T-helper 2 cell treated with Interferon-gamma antibody and Interleukin-4, amounts not matched to agents 100 ng/mL and 5 ng/mL, for 36 hours (primary cell): ENCODE measurements around the gene MAMSTR. TPM values are rescaled to one million over a fixed set of nuclear protein-coding genes. Genes with fewer than 3 reads are reported as not detected.

ENCODE experiments used
- intact Hi-C: fragments of 100-400 bp; cut with micrococcal nuclease; formaldehyde crosslinking; loops from one replicate; pipeline ENCODE4 v1.15.1; 2023
- total RNA-seq: library from RNA; stranded (reverse); gene quantifications from 2 replicates; pipeline ENCODE4 v1.2.3, GENCODE V29; 2022

Gene MAMSTR
- total RNA-seq, 1 donor from 2014 or later = 1.00 TPM

DNA sequence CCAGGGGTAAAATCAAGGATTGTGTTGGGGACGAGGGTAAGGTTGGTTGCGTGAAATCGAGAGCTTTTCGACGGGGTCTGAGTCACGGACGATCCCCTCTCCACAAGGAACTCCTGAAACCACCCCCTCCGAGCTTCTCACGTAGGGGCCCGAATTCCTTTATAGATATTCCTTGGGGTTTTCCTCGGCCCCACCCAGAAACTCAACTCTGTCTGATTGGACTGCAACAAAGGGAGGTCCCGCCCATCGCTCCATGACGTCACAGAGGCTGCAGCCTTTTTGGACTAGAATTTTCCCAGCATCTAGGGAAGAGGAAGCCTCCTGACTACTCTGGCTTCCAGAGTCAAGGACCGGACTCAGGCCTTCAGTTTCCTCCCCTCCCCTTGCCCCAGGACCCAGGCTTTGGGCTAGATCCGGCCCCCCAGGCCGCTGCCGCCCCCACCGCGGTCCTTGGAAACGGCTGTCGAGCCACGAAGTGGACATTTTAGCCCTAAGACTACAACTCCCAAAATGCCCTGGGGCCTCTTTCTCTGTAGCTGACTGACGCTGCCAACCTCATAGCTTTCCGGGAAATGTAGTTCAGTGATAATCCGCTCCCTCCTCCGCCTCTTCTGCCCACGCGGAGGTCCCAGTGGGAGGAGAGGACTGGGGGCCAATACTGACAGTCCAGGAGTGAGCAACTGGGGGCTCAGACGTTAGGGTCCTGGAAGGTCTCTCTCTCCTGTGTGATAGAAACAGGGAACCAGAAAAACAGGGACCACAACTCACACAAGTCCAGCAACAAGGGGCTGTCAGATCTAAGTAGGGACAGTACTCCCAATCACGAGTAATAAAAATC lies 27.4 kb upstream of the MAMSTR start, which contains the start of gene IZUMO1:
Gene IZUMO1, minus strand, starts transcription at position 172 of the 838 bp plus-strand sequence. CDS start 1,050 bp downstream, outside the sequence.
- intact Hi-C loops = loop anchor here (1.0 kb wide), 1 partner anchor 33 kb away; no protein-coding TSS in a partner anchor

DNA sequence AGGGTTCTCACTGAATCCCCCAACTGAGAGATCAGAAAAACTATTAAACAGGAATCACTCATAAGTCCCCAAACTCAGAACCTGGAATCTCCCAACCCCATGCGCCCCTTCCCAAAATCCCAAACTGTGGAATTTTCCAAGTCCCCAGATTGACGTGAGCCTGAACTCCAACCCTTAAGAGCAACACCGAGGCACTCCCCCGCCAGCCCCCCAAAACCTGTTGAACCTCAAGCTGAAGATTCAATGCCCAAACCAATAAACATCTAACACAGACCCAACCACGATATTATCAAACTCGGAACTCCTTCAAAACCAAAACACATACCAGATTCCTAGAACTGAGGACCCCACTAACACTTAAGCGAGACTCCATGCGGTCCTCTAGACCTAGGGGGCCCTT lies 26.6 kb upstream of the MAMSTR start:
- intact Hi-C loops = no loop called here

DNA sequence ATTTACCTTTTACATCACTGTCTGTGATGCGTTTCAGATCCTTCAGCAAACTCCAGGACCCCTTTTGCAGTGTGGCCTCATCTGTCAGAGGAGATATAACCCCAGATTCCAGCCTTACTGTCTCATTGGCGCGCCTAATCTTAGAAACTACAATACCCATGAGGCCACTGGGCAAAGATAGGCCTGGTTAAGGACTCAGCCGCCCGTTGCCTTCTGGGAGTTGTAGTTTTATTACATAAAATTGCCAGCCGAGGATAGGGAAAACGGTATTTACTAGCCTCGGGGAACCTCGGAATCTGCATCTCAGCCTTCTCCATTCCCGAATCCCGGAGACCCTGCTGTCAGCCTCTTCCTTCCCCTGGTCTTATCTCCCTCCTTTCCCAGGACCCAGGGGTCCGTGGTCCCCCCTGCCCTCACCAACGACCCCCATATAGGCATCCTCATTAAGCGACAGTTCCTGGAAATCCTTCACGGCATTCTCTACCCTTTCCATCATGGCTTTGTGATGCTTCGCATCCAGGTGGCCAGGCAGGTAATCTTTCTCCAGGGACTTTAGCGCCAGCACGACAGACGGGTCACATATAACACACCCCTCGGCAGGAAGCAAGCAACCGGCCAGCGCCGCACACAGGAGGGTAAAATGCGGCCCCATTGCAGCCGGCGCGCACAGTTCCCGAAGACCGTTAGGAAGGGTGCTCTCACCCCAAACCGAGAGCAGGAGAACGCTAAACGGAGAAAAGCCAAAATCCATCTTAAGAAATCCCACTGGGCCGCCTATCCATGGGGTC lies 25.9 kb upstream of the MAMSTR start:
- intact Hi-C loops = no loop called here

DNA sequence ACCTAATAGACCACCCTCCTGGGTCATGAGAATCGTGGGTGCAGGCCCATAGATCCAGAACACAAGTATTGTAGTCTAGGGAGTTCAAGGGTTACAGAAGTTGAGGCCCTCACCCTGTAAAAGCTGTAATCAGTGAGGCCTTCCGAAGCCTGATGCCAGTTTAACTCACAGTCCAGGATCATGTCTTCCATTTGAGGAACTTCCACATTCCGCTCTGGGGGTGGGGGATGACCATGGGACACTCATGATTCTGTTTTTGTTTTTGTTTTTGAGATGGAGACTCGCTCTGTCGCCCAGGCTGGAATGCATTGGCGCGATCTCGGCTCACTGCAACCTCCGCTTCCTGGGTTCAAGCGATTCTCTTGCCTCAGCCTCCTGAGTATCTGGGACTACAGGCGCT lies 22.6 kb upstream of the MAMSTR start:
- intact Hi-C loops = no loop called here

DNA sequence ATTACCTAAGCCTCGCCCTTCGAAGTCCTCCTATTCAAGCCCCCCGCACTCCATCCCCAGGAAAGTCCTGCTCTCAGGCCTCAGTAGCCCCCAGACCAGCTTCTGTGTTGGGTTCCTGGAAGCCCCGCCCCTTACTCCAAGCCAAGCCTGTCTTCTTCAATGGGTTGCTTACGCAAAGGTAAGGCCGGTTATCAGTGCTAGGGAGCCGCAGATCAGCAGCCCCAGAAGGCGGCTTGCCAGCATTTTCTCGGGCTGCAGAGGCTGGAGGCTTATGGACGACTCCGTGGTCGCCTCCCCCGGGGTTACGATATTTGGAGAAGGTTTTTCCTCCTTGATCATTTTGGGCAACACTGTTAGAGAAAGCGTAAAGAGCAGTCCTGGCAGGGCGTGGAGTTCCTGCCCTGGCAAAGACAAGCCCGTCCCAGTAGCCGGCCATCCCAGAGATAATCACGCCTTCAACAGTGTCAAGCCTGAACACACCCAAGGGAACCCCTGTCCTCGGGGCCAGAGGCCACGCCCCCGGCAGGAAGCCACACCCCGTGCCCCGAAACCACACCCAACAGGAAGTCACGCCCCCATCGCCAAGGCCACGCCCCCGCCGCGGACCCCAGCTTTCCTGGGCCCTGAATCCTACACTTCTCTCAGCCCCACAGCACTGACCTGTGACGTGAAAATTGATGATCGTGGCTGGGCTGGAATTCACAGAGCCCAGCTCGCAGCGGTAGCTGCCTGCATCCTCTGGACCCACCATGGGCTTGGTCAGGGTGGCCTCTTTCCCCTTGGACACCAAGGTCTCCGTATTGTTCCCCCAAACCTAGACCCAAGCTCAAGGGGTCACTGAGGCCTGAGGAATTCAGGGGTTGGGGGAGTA lies 21.8 kb upstream of the MAMSTR start:
- intact Hi-C loops = no loop called here

DNA sequence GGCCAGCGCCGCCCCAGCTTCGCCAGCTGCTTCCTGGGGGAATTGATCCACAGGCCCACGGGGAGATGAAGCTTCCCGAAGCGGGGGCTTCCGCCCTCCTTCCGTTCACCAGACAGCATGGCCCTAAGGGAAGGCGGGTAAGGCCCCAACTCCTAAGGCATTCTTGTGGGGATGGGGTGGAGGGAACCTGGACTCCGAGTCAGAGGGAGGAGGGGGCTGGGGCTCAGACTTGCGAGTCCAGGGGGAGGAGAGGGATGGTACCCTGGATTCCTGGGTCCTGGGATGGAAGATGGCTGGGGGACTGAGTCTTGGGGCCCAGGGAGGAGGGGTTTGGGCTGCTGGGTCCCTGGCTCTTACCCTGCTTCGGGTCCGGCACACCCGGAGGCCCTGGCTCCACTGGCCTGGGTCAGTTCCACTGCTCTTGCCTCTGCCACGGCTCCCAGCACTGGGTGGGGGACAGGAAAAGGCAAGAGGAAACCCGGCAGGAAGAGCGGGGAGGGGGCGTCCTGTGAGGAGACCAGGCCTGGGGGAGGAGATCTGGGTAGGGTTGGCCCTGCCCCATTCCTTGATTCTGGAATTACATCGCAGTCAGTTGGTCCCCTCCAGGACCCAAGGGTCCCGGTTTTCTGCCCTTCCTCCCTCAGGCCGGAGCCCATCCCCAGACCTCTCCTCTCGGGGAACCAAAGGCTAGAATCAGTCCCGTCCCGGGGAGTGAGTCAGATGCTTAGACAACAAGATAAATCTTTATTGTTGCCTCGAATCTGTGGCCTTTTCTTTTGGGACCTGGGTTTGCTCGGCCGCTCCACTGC lies 20.8 kb upstream of the MAMSTR start, which contains the start of gene RASIP1:
Gene RASIP1, minus strand, starts transcription at position 447 of the 809 bp plus-strand sequence. Its CDS starts 328 bp downstream, at position 119.
- intact Hi-C loops = no loop called here

DNA sequence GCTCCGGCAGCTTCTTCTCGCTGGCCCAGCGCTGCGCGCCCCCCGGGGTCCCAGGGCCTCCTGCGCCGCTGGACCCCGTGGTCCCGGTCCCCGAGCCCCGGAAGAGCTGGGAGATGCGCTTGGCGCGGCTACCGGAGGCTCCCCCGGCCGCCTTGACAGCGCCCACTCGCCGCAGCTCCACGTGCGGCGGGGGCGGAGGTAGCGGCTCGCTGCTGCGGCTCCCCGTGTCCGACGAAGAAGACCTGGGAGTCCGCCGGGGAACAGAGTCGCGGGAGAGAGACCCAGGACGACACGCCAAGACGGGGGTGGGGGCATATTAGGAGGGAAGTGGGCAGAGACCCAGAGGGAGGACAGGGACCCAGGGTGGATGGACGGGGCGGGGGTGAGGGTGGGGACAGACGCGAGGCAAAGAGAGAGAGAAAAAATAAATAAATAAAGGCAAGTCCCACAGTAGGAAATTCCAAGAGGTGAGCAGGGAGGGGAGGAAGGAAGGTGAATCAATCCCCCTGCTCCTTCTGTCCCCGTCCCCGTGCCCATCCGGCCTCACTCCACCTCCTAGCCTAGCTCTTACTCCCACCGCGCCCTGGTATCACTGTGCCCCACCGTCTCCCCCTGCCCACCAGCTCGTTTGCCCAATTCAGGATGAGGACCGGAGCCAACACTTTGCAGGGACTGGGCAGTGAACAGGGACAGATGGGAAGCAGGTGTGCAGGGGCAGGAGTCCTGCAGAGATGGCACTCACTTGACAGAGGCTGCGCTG lies 20.1 kb upstream of the MAMSTR start:
- intact Hi-C loops = loop anchor here (1.0 kb wide), 1 partner anchor 25 kb away; no protein-coding TSS in a partner anchor

DNA sequence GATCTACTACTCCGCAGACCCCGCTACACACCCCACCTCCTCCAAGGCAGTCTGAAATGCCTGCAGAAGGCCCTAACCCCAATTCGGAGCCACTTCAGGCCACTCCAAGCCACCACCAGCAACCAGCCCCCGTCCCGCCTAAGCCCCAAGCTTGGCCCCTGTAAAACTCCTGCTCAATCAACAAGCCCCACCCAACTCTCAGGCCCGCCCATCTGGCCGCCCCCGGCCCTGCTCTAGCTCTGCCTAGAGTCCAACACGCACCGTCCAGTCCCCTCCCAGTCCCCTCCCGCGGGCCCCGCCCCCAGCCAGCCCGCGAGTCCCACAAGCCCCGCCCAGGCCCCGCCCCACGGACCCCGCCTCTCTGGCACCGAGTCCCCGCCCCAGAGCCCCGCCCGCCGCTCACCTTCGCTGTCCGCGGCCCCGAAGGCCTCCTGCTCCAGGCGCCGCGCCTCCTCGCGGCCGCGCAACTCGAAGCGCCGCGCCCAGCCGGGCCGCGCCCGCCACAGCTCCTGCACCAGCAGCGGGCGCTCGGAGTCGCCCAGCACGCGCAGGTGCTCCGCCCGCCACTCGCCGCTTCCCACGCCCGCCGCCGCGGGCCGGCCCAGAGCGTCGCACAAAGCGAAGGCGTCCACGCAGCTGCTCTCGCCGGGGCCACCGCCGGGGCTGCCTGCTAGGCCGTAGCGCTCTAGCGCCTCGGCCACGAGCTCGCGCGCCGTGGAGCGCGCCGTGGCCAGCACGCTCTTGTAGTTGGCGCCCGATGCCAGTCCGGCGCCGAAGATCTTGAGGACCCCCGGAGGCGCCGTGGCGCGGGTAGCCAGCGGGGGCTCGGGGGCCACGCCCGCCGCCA lies 19.3 kb upstream of the MAMSTR start:
- intact Hi-C loops = loop anchor here (1.0 kb wide), 2 partner anchors 24 to 92 kb away; partner anchors contain the start of gene CA11

DNA sequence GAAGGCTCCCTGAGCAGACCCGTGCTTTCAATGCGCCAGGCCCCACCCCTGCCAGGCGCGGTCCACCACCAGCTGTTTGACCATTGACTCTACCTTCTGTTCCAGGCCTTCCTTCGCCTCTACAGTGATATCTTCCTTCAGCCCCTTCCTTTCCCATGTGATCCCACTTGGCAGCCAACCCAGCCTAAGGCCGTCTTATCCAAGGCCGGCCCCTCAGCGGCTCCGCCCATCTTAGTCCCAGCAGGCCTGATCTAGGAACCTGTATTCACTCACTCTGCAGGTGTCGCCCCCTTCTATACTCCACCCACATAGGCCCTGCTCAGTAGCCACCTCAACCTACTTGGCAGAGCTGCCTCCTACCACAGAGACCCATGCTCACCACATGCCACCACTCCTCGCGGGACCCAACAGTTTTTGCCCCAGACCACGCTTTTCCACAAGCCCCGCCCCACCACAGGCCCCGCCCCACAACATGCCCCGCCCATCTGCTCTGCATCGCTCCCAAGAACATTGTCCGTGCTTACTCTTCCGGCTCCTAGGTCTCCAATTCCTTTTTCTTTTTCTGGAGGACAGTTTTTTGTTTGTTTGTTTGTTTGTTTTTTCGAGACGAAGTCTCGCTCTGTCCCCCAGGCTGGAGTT lies 18.0 kb upstream of the MAMSTR start:
- intact Hi-C loops = no loop called here

DNA sequence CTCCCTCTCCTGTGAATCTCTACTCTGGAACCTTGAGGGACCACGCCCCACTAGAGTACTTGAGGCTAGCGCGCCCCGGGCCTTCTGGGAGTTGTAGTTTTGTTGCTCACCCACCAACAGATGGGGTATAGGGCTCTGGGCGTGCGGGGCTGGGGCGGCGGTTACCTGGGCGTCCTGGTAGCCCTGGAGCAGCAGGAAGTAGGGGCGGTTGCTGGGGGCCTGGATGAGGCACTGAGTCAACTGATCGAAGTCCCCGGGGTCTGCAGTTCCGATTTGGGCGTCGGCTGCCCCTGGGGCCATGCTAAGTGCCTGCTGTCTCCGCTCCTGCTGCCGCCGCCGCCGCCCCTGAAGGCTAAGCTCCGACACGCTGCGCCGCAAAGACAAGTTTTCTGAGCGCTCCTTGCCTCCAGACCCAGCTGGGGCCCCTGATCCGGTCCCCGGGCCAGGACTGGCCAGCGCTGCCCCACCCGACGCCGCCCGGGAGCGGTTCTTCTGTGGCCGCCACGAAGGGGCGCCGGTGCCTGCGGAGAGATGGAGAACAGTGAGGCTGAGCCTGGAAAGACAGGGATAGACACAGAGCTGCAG lies 15.6 kb upstream of the MAMSTR start:
- intact Hi-C loops = no loop called here

DNA sequence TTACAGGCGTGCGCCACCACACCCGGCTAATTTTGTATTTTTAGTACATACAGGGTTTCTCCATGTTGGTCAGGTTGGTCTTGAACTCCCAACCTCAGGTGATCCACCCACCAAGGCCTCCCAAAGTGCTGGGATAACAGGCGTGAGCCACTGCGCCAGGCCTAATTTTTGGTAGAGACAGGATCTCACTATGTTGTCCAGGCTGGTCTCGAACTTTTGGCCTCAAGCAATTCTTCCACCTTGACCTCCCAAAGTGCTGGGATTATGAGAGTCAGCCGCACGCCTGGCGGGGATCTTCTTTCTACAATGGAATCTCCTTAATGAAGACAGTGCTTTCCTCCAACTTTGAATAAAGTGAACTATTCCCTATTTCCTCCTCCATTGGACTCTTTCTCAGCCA lies 15.1 kb upstream of the MAMSTR start:
- intact Hi-C loops = no loop called here

DNA sequence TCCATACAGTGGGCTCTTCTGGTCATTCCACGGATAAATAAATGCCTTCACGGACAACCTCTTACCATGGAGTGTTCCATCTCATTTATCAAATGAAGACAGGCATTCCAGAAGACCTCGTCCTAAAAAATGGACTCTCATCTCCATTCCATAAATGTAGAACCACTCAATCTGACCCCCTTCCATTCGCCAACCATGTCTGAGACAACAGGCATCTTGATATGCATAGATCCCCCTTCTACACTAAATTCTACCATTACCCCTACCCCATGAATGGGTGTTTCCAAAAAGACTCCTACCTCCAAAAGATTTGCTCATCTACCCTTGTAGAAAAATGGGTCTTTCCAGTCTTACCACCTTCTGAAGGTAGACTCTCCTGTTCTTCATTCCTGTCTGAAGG lies 11.9 kb upstream of the MAMSTR start:
- intact Hi-C loops = no loop called here

DNA sequence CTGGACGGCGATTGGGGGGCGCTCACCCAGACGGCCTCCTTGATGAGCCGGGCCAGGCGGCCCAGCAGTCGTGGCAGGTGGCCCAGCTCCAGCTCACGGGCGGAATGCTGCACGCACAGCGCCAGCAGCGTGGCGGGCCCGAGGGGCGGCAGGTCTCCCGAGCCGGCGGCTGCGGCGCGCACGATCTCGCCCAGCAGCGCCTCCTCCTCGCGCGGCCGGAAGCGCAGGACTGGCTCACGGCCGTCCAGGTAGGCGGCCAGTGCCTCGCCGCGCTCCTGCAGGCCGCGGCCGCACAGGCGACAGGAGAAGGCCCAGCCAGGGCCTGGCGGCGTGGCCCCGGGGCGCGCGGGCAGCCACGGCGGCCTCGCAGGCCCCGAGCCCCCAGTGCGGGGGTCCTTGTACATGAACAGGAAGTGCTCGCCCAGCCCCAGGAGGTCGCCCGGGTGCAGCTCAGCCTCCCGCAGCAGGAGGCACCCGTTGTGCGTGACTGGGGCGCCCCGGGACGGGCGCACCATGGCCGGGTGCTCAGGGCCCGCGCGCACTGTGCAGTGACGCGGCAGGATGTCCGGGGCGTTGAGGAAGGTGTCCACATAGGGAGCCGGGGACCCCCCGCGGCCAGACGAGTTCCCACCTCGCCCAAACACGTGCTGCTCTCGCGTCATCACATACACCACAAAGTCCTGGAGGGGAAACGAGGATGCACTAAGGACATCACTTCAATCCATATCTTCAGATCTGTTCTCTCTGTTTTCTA lies 9.6 kb upstream of the MAMSTR start:
- intact Hi-C loops = no loop called here

DNA sequence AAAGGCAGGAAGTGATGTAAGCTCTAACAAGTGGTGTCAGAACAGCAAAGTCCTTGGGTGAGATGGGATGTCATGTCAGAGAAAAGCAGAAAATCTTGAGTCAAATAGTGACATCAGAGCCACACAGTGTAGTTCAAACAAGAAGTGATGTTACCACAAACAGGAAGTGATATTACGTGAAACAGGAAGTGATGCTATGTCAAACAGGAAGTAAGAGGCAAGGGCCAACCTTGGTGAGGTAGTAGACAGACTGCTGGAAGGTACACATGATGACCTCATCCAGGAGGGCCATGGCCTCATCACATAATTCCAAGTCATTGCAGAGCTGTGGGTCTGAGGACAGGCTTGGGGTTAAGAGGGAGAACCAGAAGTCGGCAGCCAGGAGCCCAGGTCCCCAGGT lies 7.0 kb upstream of the MAMSTR start:
- intact Hi-C loops = no loop called here

DNA sequence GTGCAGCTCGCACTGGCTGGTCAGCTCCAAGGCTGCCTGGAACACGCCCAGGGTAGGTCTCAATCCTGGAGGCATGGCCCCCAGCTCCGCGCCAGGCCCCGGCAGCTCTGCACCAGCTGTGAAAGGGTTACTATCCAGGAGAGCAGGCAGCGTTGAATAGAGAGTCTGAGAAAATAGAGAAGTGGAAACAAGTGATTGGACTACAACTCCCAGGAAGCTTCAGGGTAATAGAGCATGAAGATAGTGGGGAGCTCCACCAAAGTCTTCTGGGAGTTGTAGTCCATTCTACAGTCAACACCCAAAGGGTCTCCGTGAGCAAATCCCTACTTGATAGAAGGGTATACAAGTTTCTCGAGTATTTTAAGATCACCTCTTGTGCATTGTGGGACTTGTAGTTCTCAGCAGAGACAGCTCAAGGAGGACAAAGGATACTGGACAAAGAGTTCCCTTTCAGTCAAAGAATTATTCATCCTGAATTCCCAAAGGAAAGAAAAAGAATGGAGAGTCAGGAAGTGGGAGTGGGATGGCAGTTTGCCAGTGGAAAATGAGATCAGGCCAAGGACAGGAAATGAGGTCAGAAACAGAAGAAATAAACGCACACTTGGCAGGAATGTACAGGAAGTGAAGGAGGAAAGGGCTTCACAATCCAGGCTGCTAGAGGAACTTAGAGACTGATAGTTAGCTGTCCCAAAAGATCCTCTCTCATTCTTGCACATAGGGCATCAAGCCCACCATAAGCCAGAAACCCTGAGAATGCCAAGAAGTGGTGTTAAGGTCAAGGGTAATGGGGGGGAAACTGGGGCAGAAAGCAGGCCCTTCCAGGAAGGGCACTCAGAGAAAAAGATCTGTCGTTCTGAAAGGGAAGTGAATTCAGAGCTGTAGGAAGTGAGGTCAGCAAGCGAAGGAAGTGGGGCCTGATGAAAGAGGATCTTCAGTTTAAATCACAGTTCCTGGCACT lies 5.5 kb upstream of the MAMSTR start:
- intact Hi-C loops = no loop called here

DNA sequence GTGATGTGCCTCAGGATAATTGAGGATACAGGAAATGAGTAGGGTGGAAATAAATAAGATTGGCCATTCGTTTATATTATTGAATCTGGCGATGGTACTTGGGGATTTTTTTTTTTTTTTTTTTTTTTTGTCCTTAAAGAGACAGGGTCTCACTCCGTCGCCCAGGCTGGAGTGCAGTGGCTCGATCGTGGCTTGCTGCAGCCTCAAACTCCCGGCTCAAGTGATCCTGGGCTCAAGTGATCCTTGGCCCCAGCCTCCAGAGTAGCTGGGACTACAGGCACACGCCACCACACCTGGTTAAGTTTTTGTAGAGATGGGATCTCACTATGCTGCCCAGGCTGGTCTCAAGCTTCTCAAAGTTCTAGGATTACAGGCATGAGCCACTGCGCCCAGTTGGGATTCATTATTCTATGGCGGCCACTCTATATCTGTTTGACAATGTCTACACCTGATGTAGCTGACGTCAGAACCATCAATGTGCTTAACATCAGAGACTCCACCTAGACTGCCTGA lies 2.7 kb upstream of the MAMSTR start:
- intact Hi-C loops = no loop called here
